Measurements from ENCODE around the gene RNF41. TPM values are rescaled to one million over a fixed set of nuclear protein-coding genes. Genes with fewer than 3 reads are reported as not detected.
A peak's percentile ranks its signal among the peaks of the same experiment; 100 is the strongest.

RNF41 gene
- total RNA-seq, 1 donor from 2014 or later: 33.7 TPM

- Mint-ChIP-seq H3K4me3 (peak overlapping the region; percentile 94), H3K27ac (peak overlapping the region; percentile 71), H3K36me3 (peaks cover 11% of the 10 kb centered on the region), H3K9me3 (peaks cover 4% of the 10 kb centered on the region), H3K4me1 (ENCODE audit: unreplicated experiment) (peaks cover 11% of the 10 kb centered on the region), H3K27me3 (peaks cover 2% of the 10 kb centered on the region)
- no peak for TF ChIP-seq CTCF (conservative IDR thresholded peaks at IDR 0.05)
- no peak for DNase-seq (ENCODE audit: extremely low spot score, unreplicated experiment)
Observed at GRCh38 chr12:56257491-56258067, 35.9 kb upstream of the RNF41 start.

GRCh38 chr12:56257071-56257470, 35.3 kb upstream of the RNF41 start:
- no peak for TF ChIP-seq CTCF (conservative IDR thresholded peaks at IDR 0.05)
- H3K4me3 Mint-ChIP-seq: peak overlapping the region; percentile 94
- peak overlapping the region; percentile 71 for H3K27ac Mint-ChIP-seq
- no peak for DNase-seq (ENCODE audit: extremely low spot score, unreplicated experiment)
- H3K27me3 Mint-ChIP-seq: peaks cover 2% of the 10 kb centered on the region
- peaks cover 3% of the 10 kb centered on the region for H3K9me3 Mint-ChIP-seq
- peaks cover 12% of the 10 kb centered on the region for H3K36me3 Mint-ChIP-seq
- H3K4me1 Mint-ChIP-seq (ENCODE audit: unreplicated experiment): peaks cover 10% of the 10 kb centered on the region

- peak overlapping the region; percentile 71 for H3K27ac Mint-ChIP-seq
- no peak for DNase-seq (ENCODE audit: extremely low spot score, unreplicated experiment)
- H3K4me3 Mint-ChIP-seq: peak overlapping the region; percentile 94
- no peaks in the 10 kb centered on the region for H3K9me3 Mint-ChIP-seq
- peaks cover 16% of the 10 kb centered on the region for H3K36me3 Mint-ChIP-seq
- no peak for TF ChIP-seq CTCF (conservative IDR thresholded peaks at IDR 0.05)
- H3K4me1 Mint-ChIP-seq (ENCODE audit: unreplicated experiment): peaks cover 8% of the 10 kb centered on the region
- no peaks in the 10 kb centered on the region for H3K27me3 Mint-ChIP-seq
Observed at GRCh38 chr12:56256326-56256960, 34.7 kb upstream of the RNF41 start.

GRCh38 chr12:56255671-56256070, 33.9 kb upstream of the RNF41 start:
- peaks cover 16% of the 10 kb centered on the region for H3K36me3 Mint-ChIP-seq
- H3K27ac Mint-ChIP-seq: no peak overlapping the region
- TF ChIP-seq CTCF (conservative IDR thresholded peaks at IDR 0.05): no peak
- no peaks in the 10 kb centered on the region for H3K27me3 Mint-ChIP-seq
- no peaks in the 10 kb centered on the region for H3K9me3 Mint-ChIP-seq
- no peak for DNase-seq (ENCODE audit: extremely low spot score, unreplicated experiment)
- peak overlapping the region; percentile 10 for H3K4me3 Mint-ChIP-seq
- H3K4me1 Mint-ChIP-seq (ENCODE audit: unreplicated experiment): peaks cover 8% of the 10 kb centered on the region

- H3K27me3 Mint-ChIP-seq: no peaks in the 10 kb centered on the region
- no peak for TF ChIP-seq CTCF (conservative IDR thresholded peaks at IDR 0.05)
- no peaks in the 10 kb centered on the region for H3K4me1 Mint-ChIP-seq (ENCODE audit: unreplicated experiment)
- H3K36me3 Mint-ChIP-seq: peaks cover 20% of the 10 kb centered on the region
- no peak for DNase-seq (ENCODE audit: extremely low spot score, unreplicated experiment)
- no peaks in the 10 kb centered on the region for H3K9me3 Mint-ChIP-seq
- H3K4me3 Mint-ChIP-seq: no peak overlapping the region
- H3K27ac Mint-ChIP-seq: no peak overlapping the region
Observed at GRCh38 chr12:56253091-56253490, 31.4 kb upstream of the RNF41 start.

Data from type B pancreatic cell (in vitro differentiated cells).